Progenitor cell of endocrine pancreas (in vitro differentiated cells): Measurements from ENCODE around the gene SMCO2. TPM values are rescaled to one million over a fixed set of nuclear protein-coding genes. Genes with fewer than 3 reads are reported as not detected.
"Not testable (repeated sequence)": the region's sequence is repeated elsewhere in the genome, so short reads cannot be mapped to it uniquely, and the experiment has no call there.

Experiments
- DNase-seq: peaks from one replicate; pipeline ENCODE4 v3.0.0; 2021; ENCODE audit warnings: low spot score; ENCODE audit not compliant: unreplicated experiment
- H3K27ac Mint-ChIP-seq: 2 replicates; pipeline ENCODE4 v1.8.0; 2021; ENCODE audit warnings: mild to moderate bottlenecking, moderate library complexity, mixed read lengths
- H3K27me3 Mint-ChIP-seq: 2 replicates; pipeline ENCODE4 v1.8.0; 2021; ENCODE audit warnings: mixed read lengths
- H3K36me3 Mint-ChIP-seq: 2 replicates; pipeline ENCODE4 v1.8.0; 2022; ENCODE audit warnings: mixed read lengths; ENCODE audit not compliant: insufficient read depth
- H3K4me1 Mint-ChIP-seq: 2 replicates; pipeline ENCODE4 v1.8.0; 2021; ENCODE audit warnings: low read depth, mixed read lengths
- H3K4me3 Mint-ChIP-seq: 2 replicates; pipeline ENCODE4 v1.8.0; 2021; ENCODE audit warnings: low read depth, mild to moderate bottlenecking, moderate library complexity, mixed read lengths
- H3K9me3 Mint-ChIP-seq: 2 replicates; pipeline ENCODE4 v1.8.0; 2021; ENCODE audit warnings: low read depth, mixed read lengths
- total RNA-seq: library from RNA; stranded (reverse); gene quantifications from 2 replicates; pipeline ENCODE4 v1.2.1, GENCODE V29; 2021
- TF ChIP-seq, protein P1 (sequence below): fragments of 200-600 bp; sonication (generic); IDR thresholded peaks from one replicate; pipeline ENCODE4 v1.5.0; 2021; ENCODE audit warnings: antibody characterized with exemption, mild to moderate bottlenecking; ENCODE audit not compliant: unreplicated experiment

Gene SMCO2
- total RNA-seq, 1 donor from 2014 or later, result 1.4 TPM

DNA sequence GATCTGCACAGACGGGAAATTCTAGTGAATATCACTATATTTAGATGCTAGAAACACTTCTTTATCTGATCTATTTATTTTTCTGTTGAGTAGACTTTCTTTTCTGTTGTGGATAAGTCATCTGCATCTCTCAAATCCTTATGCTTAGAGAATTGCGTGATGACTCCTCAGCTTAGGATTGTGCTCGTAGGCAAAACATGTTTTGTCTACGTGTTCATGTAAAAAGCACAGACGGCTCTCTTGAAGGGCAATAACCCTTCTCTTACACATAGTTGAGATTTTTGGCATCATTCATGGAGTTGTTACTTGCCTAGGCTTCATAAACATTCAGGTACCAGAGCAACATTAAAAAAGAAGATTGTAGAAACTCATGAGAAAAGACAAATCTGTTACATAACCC lies 96.1 kb downstream of the SMCO2 start:
- Mint-ChIP-seq H3K27me3 (no peaks in the 10 kb centered on the region), H3K4me3 (no peak overlapping the region), H3K36me3 (peaks cover 7% of the 10 kb centered on the region), H3K27ac (no peak overlapping the region), H3K9me3 (peaks cover 5% of the 10 kb centered on the region), H3K4me1 (peaks cover 10% of the 10 kb centered on the region)
- TF ChIP-seq, protein P1, sequence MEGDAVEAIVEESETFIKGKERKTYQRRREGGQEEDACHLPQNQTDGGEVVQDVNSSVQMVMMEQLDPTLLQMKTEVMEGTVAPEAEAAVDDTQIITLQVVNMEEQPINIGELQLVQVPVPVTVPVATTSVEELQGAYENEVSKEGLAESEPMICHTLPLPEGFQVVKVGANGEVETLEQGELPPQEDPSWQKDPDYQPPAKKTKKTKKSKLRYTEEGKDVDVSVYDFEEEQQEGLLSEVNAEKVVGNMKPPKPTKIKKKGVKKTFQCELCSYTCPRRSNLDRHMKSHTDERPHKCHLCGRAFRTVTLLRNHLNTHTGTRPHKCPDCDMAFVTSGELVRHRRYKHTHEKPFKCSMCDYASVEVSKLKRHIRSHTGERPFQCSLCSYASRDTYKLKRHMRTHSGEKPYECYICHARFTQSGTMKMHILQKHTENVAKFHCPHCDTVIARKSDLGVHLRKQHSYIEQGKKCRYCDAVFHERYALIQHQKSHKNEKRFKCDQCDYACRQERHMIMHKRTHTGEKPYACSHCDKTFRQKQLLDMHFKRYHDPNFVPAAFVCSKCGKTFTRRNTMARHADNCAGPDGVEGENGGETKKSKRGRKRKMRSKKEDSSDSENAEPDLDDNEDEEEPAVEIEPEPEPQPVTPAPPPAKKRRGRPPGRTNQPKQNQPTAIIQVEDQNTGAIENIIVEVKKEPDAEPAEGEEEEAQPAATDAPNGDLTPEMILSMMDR, result no peak
- DNase-seq, result no peak

DNA sequence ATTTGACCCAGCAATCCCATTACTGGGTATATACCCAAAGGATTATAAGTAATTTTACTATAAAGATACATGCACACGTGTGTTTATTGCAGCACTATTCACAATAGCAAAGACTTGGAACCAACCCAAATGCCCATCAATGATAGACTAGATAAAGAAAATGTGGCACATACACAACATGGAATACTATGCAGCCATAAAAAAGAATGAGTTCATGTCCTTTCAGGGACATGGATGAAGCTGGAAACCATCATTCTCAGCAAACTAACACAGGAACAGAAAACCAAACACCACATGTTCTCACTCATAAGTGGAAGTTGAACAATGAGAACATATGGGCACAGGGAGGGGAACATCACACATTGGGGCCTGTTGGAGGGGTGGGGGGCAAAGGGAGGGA lies 98.3 kb downstream of the SMCO2 start:
- not testable (repeated sequence) for H3K27ac Mint-ChIP-seq, DNase-seq, H3K27me3 Mint-ChIP-seq, H3K36me3 Mint-ChIP-seq, H3K9me3 Mint-ChIP-seq, H3K4me3 Mint-ChIP-seq
- peaks cover 21% of the 10 kb centered on the region for H3K4me1 Mint-ChIP-seq

DNA sequence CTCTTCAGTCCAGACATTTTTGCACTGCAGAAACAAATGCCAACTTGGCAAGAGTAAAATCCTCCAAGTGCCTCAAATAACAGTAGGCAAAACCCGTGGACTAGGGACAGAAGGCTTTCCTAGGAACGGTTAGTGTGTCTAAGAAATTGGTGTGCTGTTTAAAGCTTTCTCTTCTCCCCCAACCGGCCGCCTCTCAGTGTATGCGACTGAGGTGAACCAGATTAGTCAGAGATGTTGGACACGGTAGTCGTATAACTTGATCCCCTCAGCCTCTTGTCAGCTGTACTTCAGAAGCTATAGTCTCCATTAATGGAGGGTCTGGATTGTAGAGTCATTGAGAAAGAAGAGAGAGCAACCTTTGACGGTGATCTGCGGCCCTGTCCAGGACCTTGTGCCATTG lies 99.1 kb downstream of the SMCO2 start:
- Mint-ChIP-seq H3K27ac (no peak overlapping the region), H3K4me3 (no peak overlapping the region), H3K4me1 (peaks cover 21% of the 10 kb centered on the region), H3K9me3 (peaks cover 5% of the 10 kb centered on the region), H3K36me3 (peaks cover 7% of the 10 kb centered on the region), H3K27me3 (no peaks in the 10 kb centered on the region)
- TF ChIP-seq, protein P1, result no peak
- no peak for DNase-seq

DNA sequence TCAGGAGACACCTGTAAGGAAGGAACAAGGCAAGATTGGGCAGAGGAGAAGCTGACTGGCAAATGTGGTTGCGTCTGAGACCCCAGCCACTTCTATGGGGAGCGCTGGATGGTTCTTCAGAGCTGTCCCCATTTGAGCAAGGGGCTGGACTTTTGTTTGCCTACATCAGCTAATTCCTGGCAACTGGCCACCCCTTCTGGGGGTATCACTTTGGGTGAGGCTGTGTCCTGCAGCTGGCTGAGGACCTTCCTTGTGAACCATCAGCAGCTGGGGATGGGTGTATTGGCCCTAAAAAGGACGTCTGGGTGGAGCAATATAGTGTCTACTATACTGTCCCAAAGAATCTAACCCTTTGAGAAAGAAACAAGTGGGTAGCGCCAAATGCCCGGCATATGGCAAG lies 101.1 kb downstream of the SMCO2 start:
- Mint-ChIP-seq H3K4me3 (no peak overlapping the region), H3K27me3 (no peaks in the 10 kb centered on the region), H3K27ac (no peak overlapping the region), H3K9me3 (peaks cover 5% of the 10 kb centered on the region), H3K36me3 (peaks cover 7% of the 10 kb centered on the region), H3K4me1 (peaks cover 16% of the 10 kb centered on the region)
- TF ChIP-seq, protein P1, result no peak
- no peak for DNase-seq

DNA sequence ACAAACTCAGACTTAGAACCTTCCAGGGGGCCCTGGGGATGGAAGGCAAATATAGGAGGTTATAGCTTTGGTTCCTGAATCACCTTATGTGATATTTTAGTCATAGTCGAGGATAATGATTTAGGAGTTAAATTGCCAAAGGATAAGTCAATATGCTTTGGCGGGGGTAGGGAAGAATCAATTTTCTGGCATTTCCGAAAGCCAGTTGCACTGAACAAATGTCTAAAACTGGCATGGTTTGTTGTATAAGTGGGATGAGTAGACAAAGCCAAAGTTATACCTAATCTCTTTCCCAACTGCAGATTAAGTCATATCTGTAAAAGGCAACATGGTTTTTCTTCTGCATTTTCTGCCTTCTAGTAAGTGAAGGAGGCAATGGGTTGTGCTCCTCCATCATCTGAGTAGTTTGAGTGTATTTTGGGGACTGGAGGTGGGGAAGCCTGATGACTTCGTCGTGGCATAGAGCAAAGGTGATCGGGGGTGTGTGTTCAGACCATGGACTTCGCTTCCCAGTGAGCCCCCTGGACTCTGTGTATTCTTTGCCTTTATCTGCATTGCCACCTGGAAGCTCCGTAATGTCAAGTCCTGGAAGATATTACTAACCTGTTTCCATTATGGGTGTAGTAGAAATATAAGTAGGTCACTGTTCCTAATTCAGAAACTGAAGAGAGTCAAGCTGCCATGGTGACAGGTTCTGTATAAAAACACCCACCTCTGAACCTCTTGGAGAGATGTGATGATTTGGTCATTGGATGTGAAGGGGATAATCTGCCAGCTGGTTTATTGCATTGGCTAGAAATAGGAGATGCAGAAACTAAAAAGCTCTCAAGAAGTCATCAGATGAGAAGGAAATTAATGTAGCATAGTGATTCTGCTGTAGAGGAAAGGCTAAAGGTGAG lies 102.0 kb downstream of the SMCO2 start:
- no peaks in the 10 kb centered on the region for H3K27me3 Mint-ChIP-seq
- H3K9me3 Mint-ChIP-seq, result peaks cover 5% of the 10 kb centered on the region

More for the DNA sequence above, 102.0 kb downstream of the SMCO2 start:
- Mint-ChIP-seq H3K27ac (no peak overlapping the region), H3K4me1 (peaks cover 18% of the 10 kb centered on the region), H3K4me3 (no peak overlapping the region), H3K36me3 (peaks cover 8% of the 10 kb centered on the region)
- no peak for DNase-seq
- TF ChIP-seq, protein P1, result no peak
